Left cardiac atrium (tissue), 4 donors: Measurements from ENCODE around the gene SPG11. TPM values are rescaled to one million over a fixed set of nuclear protein-coding genes. Genes with fewer than 3 reads are reported as not detected.
"Not testable (repeated sequence)": the region's sequence is repeated elsewhere in the genome, so short reads cannot be mapped to it uniquely, and the experiment has no call there.

ENCODE experiments used
- ATAC-seq, 2 donors: fragments of 200-7000 bp; cut with Tn5 transposase; one replicate each; pipeline ENCODE4 v1.9.1; 2020; ENCODE audit warnings: mild to moderate bottlenecking in 2 of 2, moderate library complexity in 2 of 2
- DNase-seq: peaks from one replicate; pipeline ENCODE4 v3.0.0-alpha.2; 2020
- intact Hi-C, 2 donors: fragments of 100-400 bp; cut with DNase I; formaldehyde crosslinking; loops; one replicate each; pipeline versions ENCODE4 v1.14.1 to v1.15.1; 2022 to 2023
- total RNA-seq, 2 donors: library from RNA; stranded (reverse); fragmentation: NEBNext Ultra II Directional; extraction: Animal tissue kit (Norgen Biotek cat#: 25700); gene quantifications; one replicate each; pipeline ENCODE4 v1.2.1, GENCODE V29; 2021
- donor health status: DM: no; HTN: yes; CAD: no.
- donor health status: DM: no; HTN: yes; CAD: no; lungs with severe emphysema.
- donor health status: DM: yes; HTN: yes; CAD: no.
- donor health status: Dilated cardiomyopathy.

The SPG11 gene
- total RNA-seq, 2 donors from 2014 or later, result 42.9 to 46.7 TPM

- DNase-seq (no peak), ATAC-seq (no peak)
- intact Hi-C loops, result no loop called here
Observed at GRCh38 chr15:44541282-44541958, 122.0 kb downstream of the SPG11 start.

GRCh38 chr15:44537735-44538240, 125.7 kb downstream of the SPG11 start:
- ATAC-seq, result no peak
- DNase-seq, result no peak
- intact Hi-C loops, result no loop called here

- intact Hi-C loops, result no loop called here
- ATAC-seq, result peak; percentile 96
Observed at GRCh38 chr15:44536962-44537734, 126.3 kb downstream of the SPG11 start, which contains the start of gene EIF3J. TSS of gene EIF3J (plus strand) at chr15:44537147. CDS start at chr15:44537195, 48 bp downstream.

GRCh38 chr15:44536302-44536961, 127.0 kb downstream of the SPG11 start:
- intact Hi-C loops, result no loop called here
- DNase-seq, result peak; percentile 89
- ATAC-seq, result peak; percentile 83 to 88

More at GRCh38 chr15:44536962-44537734, 126.3 kb downstream of the SPG11 start, which contains the start of gene EIF3J:
- peak; percentile 96 for DNase-seq

- intact Hi-C loops, result no loop called here
- ATAC-seq (no peak), DNase-seq (no peak)
Observed at GRCh38 chr15:44535523-44536301, 127.8 kb downstream of the SPG11 start.

- intact Hi-C loops, result no loop called here
- ATAC-seq (no peak), DNase-seq (no peak)
Observed at GRCh38 chr15:44535092-44535491, 128.4 kb downstream of the SPG11 start.

- ATAC-seq, result no peak
- intact Hi-C loops, result no loop called here
- no peak for DNase-seq
Observed at GRCh38 chr15:44532689-44533088, 130.8 kb downstream of the SPG11 start.

GRCh38 chr15:44532275-44532674, 131.2 kb downstream of the SPG11 start:
- DNase-seq, intact Hi-C loops, ATAC-seq: not testable (repeated sequence)

GRCh38 chr15:44530653-44531052, 132.8 kb downstream of the SPG11 start:
- intact Hi-C loops, result no loop called here
- DNase-seq (no peak), ATAC-seq (no peak)

GRCh38 chr15:44529864-44530604, 133.4 kb downstream of the SPG11 start:
- intact Hi-C loops, result no loop called here
- no peak for DNase-seq
- no peak for ATAC-seq

- intact Hi-C loops, result no loop called here
- ATAC-seq, result no peak
- no peak for DNase-seq
Observed at GRCh38 chr15:44527241-44527640, 136.2 kb downstream of the SPG11 start.

- DNase-seq (no peak), ATAC-seq (no peak)
- intact Hi-C loops, result no loop called here
Observed at GRCh38 chr15:44525018-44525417, 138.4 kb downstream of the SPG11 start.

GRCh38 chr15:44519537-44519936, 143.9 kb downstream of the SPG11 start:
- ATAC-seq (no peak), DNase-seq (no peak)
- intact Hi-C loops, result no loop called here

GRCh38 chr15:44516436-44516835, 147.0 kb downstream of the SPG11 start:
- DNase-seq (no peak), ATAC-seq (no peak)
- intact Hi-C loops, result no loop called here
